K562 (cell line): ENCODE measurements around the gene PIK3R6. TPM values are rescaled to one million over a fixed set of nuclear protein-coding genes. Genes with fewer than 3 reads are reported as not detected.
A peak's percentile ranks its signal among the peaks of the same experiment; 100 is the strongest.

Experiments
- ATAC-seq: fragments of 200-7000 bp; cut with Tn5 transposase; 3 replicates; pipeline ENCODE4 v1.9.1; 2020; ENCODE audit warnings: moderate library complexity
- BruUV-seq: library from RNA; stranded (reverse); fragments of 400-500 nt; replicated peaks from 2 replicates; lab custom pipeline; 2021; lab: Mats Ljungman, UMichigan
- CTCF ChIA-PET: fragments of 300-600 bp; formaldehyde crosslinking; extraction: SDS; loops from one replicate; lab custom pipeline; 2021; ENCODE audit warnings: low intra/inter-chr PET ratio; lab: Yijun Ruan, JAX
- POLR2A ChIA-PET: fragments of 300-600, 350-650 bp; sonication (Branson Sonifier 250); formaldehyde crosslinking; extraction: SDS; loops from one replicate; lab custom pipeline; 2021; ENCODE audit warnings: antibody characterized with exemption, inconsistent platforms; lab: Yijun Ruan, JAX
- DNase-seq, 4 experiments: peaks; one replicate each; pipeline versions ENCODE4 v3.0.0 to v3.0.0-alpha.2; 2011 to 2018; ENCODE audit warnings: low spot score in 3 of 4, mixed read lengths in 3 of 4; ENCODE audit errors: extremely low read depth in 1 of 4
- FAIRE-seq: peaks from 2 replicates; lab custom pipeline; 2011; peaks lifted over from hg19 to GRCh38; lab: Jason Lieb, UNC
- H2AFZ ChIP-seq: 2 replicates; pipeline ENCODE4 v1.6.0; 2011; ENCODE audit warnings: low read depth, low read length, control low read depth, inconsistent platforms
- H3K27ac ChIP-seq: fragments of 200-600 bp; 3 replicates; pipeline ENCODE4 v1.8.0; 2011; ENCODE audit warnings: low read depth, mild to moderate bottlenecking, control low read depth, inconsistent platforms, low read length, moderate library complexity, mixed read lengths; ENCODE audit errors: extremely low read depth
- H3K27me3 ChIP-seq, 2 experiments: fragments of 300-600 bp in 1 of 2; 2 replicates in 1 of 2; 3 replicates in 1 of 2; pipeline versions ENCODE4 v1.6.0 to v1.8.0; 2011; ENCODE audit warnings: inconsistent platforms in 2 of 2, low read length in 2 of 2, mild to moderate bottlenecking in 1 of 2, mixed read lengths in 1 of 2, moderate library complexity in 1 of 2; ENCODE audit not compliant: control insufficient read depth in 2 of 2, insufficient read depth in 2 of 2
- H3K36me3 ChIP-seq: fragments of 300-600 bp; 3 replicates; pipeline ENCODE4 v1.8.0; 2011; ENCODE audit warnings: mild to moderate bottlenecking, low read length, inconsistent platforms; ENCODE audit not compliant: control insufficient read depth, insufficient read depth
- H3K4me1 ChIP-seq, 2 experiments: fragments of 200-600 bp in 1 of 2; replicated peaks in 1 of 2; 2 replicates in 1 of 2; 3 replicates in 1 of 2; pipeline versions ENCODE4 v1.5.1 to v1.8.0; 2011; ENCODE audit warnings: inconsistent platforms in 2 of 2, low read length in 2 of 2, mild to moderate bottlenecking in 1 of 2, mixed read lengths in 1 of 2, moderate library complexity in 1 of 2; ENCODE audit not compliant: control insufficient read depth in 2 of 2, insufficient read depth in 2 of 2
- H3K4me2 ChIP-seq: 2 replicates; pipeline ENCODE4 v1.6.1; 2011; ENCODE audit warnings: low read length, control low read depth, inconsistent platforms, mixed read lengths; ENCODE audit not compliant: insufficient read depth
- H3K4me3 ChIP-seq: fragments of 200-600 bp; sonication (generic), shearing (Covaris generic); 2 replicates; pipeline ENCODE4 v1.5.1; 2016; ENCODE audit warnings: control low read depth, inconsistent platforms
- H3K79me2 ChIP-seq: fragments of 200-600 bp; 3 replicates; pipeline ENCODE4 v1.8.0; 2011; ENCODE audit warnings: low read length, inconsistent platforms; ENCODE audit not compliant: control insufficient read depth, insufficient read depth
- H3K9ac ChIP-seq, 2 experiments: 2 replicates each; pipeline versions ENCODE4 v1.6.0 to v1.6.1; 2011; ENCODE audit warnings: low read depth in 2 of 2, low read length in 2 of 2, control low read depth in 1 of 2, inconsistent platforms in 1 of 2, mild to moderate bottlenecking in 1 of 2, mixed read lengths in 1 of 2; ENCODE audit not compliant: insufficient read depth in 1 of 2
- H3K9me1 ChIP-seq: one replicate; pipeline ENCODE4 v1.6.0; 2011; ENCODE audit warnings: inconsistent platforms, mild to moderate bottlenecking, low read length, moderate library complexity; ENCODE audit not compliant: control insufficient read depth, insufficient read depth
- H3K9me3 ChIP-seq: replicated peaks from 2 replicates; pipeline ENCODE4 v1.5.1; 2011; ENCODE audit warnings: low read depth, low read length, inconsistent platforms; ENCODE audit not compliant: control insufficient read depth, insufficient read depth
- H4K20me1 ChIP-seq: replicated peaks from 2 replicates; pipeline ENCODE4 v1.6.1; 2011; ENCODE audit warnings: low read length, inconsistent platforms, mixed read lengths; ENCODE audit not compliant: control insufficient read depth, insufficient read depth
- CEBPB ChIP-seq: fragments of 450-650 bp; IDR thresholded peaks from 2 replicates; pipeline ENCODE4 v1.6.1; 2016; ENCODE audit warnings: missing genetic modification characterization, missing compliant biosample characterization
- CTCFL ChIP-seq: IDR thresholded peaks from 2 replicates; pipeline ENCODE4 v1.6.1; 2011; ENCODE audit warnings: borderline replicate concordance, low read depth, mild to moderate bottlenecking, moderate library complexity, low read length; ENCODE audit not compliant: insufficient read depth, poor library complexity, severe bottlenecking
- EHMT2 ChIP-seq: fragments of 450-650 bp; IDR thresholded peaks from 2 replicates; pipeline ENCODE4 v1.6.1; 2018; ENCODE audit warnings: antibody characterized with exemption
- EZH2 ChIP-seq: IDR thresholded peaks from 2 replicates; pipeline ENCODE4 v1.6.1; 2012; ENCODE audit warnings: low read depth, mild to moderate bottlenecking, inconsistent platforms, low read length, borderline replicate concordance
- HCFC1 ChIP-seq: IDR thresholded peaks from 2 replicates; pipeline ENCODE4 v1.6.1; 2012; ENCODE audit warnings: low read depth, low read length, improper control_type of control experiment
- HOXB6 ChIP-seq: fragments of 250-450 bp; sonication (Bioruptor Pico); IDR thresholded peaks from 2 replicates; pipeline ENCODE4 v1.5.1; 2022; ENCODE audit warnings: mild to moderate bottlenecking, borderline replicate concordance
- MAFF ChIP-seq: IDR thresholded peaks from 2 replicates; pipeline ENCODE4 v1.6.1; 2012; ENCODE audit warnings: low read length, improper control_type of control experiment
- NCOA2 ChIP-seq, 2 experiments: fragments of 450-650 bp; IDR thresholded peaks; 2 replicates each; pipeline ENCODE4 v1.6.1; 2018; ENCODE audit warnings: mild to moderate bottlenecking in 2 of 2, moderate library complexity in 1 of 2; ENCODE audit not compliant: partially characterized antibody in 2 of 2
- PHB2 ChIP-seq: fragments of 450-650 bp; IDR thresholded peaks from 2 replicates; pipeline ENCODE4 v1.6.1; 2017; ENCODE audit warnings: low read depth
- RBM25 ChIP-seq: fragments of 200-400 bp; formaldehyde crosslinking; IDR thresholded peaks from 2 replicates; pipeline ENCODE4 v1.6.1; 2018; ENCODE audit warnings: low read length, low read depth, moderate library complexity; ENCODE audit not compliant: severe bottlenecking
- RCOR1 ChIP-seq, 2 experiments: IDR thresholded peaks; 2 replicates each; pipeline ENCODE4 v1.6.1; 2012; ENCODE audit warnings: low read depth in 2 of 2, low read length in 2 of 2, borderline replicate concordance in 1 of 2, improper control_type of control experiment in 1 of 2
- SP1 ChIP-seq: sonication (generic); formaldehyde crosslinking; IDR thresholded peaks from 2 replicates; pipeline ENCODE4 v1.8.1; 2022; ENCODE audit warnings: mild to moderate bottlenecking, missing genetic modification reagents
- SUPT5H ChIP-seq: fragments of 450-650 bp; IDR thresholded peaks from 2 replicates; pipeline ENCODE4 v1.6.1; 2016
- U2AF2 ChIP-seq: fragments of 200-400 bp; formaldehyde crosslinking; optimal IDR thresholded peaks from 2 replicates; pipeline ENCODE3; 2017; ENCODE audit warnings: low read depth, mild to moderate bottlenecking, low read length
- ZNF143 ChIP-seq: sonication (generic); formaldehyde crosslinking; IDR thresholded peaks from 2 replicates; pipeline ENCODE4 v1.9.0; 2022; ENCODE audit warnings: mild to moderate bottlenecking, missing genetic modification reagents
- ZNF280B ChIP-seq: fragments of 250-450 bp; sonication (Bioruptor Pico); IDR thresholded peaks from 2 replicates; pipeline ENCODE4 v1.5.1; 2021; ENCODE audit warnings: mild to moderate bottlenecking
- in situ Hi-C: fragments of 300-500 bp; cut with MboI; formaldehyde crosslinking; loops from 4 replicates; pipeline ENCODE4 v1.15.0; 2018; ENCODE audit warnings: inconsistent platforms, mixed read lengths
- intact Hi-C: fragments of 100-400 bp; cut with micrococcal nuclease; formaldehyde crosslinking; loops from 2 replicates; pipeline ENCODE4 v1.14.2; 2022
- polyA plus RNA-seq, 8 experiments: library from polyadenylated mRNA; depleted of rRNA in 4 of 8; stranded (reverse) in 5 of 8; unstranded in 3 of 8; fragments of >200 nt; fragmentation: Nextera tagmentation in 2 of 8; fragmentation: Illumina TruSeq in 1 of 8; extraction: Ambion mirVana in 2 of 8; extraction: Trizol in 1 of 8; gene quantifications; 2 replicates each; pipeline versions ENCODE4 v1.2.1 to v1.2.3, GENCODE V29; 2011 to 2014; ENCODE audit warnings: inconsistent platforms in 1 of 8, missing spikeins in 1 of 8
- total RNA-seq, 7 experiments: library from RNA; depleted of rRNA in 6 of 7; stranded (reverse); fragments of >200 nt in 6 of 7; fragmentation: Illumina TruSeq in 2 of 7; extraction: Trizol in 2 of 7; gene quantifications; 2 replicates each; pipeline versions ENCODE4 v1.2.1 to v1.2.3, GENCODE V29; 2011 to 2021; ENCODE audit warnings: low replicate concordance in 1 of 7
- TF ChIP-seq, protein P1 (sequence below): sonication (generic); formaldehyde crosslinking; IDR thresholded peaks from 2 replicates; pipeline ENCODE4 v1.8.0; 2022; ENCODE audit warnings: mild to moderate bottlenecking, missing genetic modification reagents, borderline replicate concordance
- TF ChIP-seq, protein P2 (sequence below): sonication (generic); formaldehyde crosslinking; IDR thresholded peaks from 2 replicates; pipeline ENCODE4 v1.8.1; 2022; ENCODE audit warnings: missing genetic modification reagents

Gene PIK3R6
- total and polyA plus RNA-seq, 9 of the 15 experiments (the other 6 are each of a cell fraction or from before 2014, with no cell fraction given), result 0.04 TPM; not detected in 8

GRCh38 chr17:8846768-8847211 is 20.7 kb downstream of the PIK3R6 start:
- no peak overlapping the region for H3K4me3 ChIP-seq
- DNase-seq (peak; percentile 9 to 49 (median 45)), FAIRE-seq (no peak), ATAC-seq (peak; percentile 84)
- BruUV-seq, result no TSS peak
- ChIA-PET CTCF (interaction anchor here (0.8 kb wide), 1 partner anchor 788 kb away, joined by 3 read pairs; no protein-coding TSS in a partner anchor), POLR2A (no interaction called here)
- no peak overlapping the region for H3K9ac ChIP-seq
- H3K4me1 ChIP-seq, result no peaks in the 10 kb centered on the region
- H2AFZ ChIP-seq, result peak overlapping the region; percentile 59; the same call in 1 of the 2 replicates
- H3K27ac ChIP-seq, result no peak overlapping the region
- H4K20me1 ChIP-seq, result no peaks in the 10 kb centered on the region
- intact Hi-C loops (no loop called here), in situ Hi-C loops (no loop called here)
- no peaks in the 10 kb centered on the region for H3K9me1 ChIP-seq
- H3K4me2 ChIP-seq, result no peak overlapping the region
- no peaks in the 10 kb centered on the region for H3K9me3 ChIP-seq
- H3K27me3 ChIP-seq, result no peaks in the 10 kb centered on the region
- H3K79me2 ChIP-seq, result no peaks in the 10 kb centered on the region
- no peaks in the 10 kb centered on the region for H3K36me3 ChIP-seq
- TF ChIP-seq RBM25 (peak; percentile 7), U2AF2 (no peak), MAFF (no peak), CTCFL (no peak), CEBPB (tag) (no peak), EZH2 (no peak), HOXB6 (CRISPR knock-in tag) (no peak), SUPT5H (no peak), SP1 (CRISPR knock-in tag) (no peak), ZNF143 (CRISPR knock-in tag) (peak; percentile 72), RCOR1 (IDR thresholded peaks at IDR 0.05; ENCODE audit: borderline replicate concordance in 1 of 2, low read depth in 2 of 2, low read length in 2 of 2) (no peak), PHB2 (no peak), NCOA2 (IDR thresholded peaks at IDR 0.05; ENCODE audit: partially characterized antibody in 2 of 2) (no peak), ZNF280B (CRISPR knock-in tag) (no peak), EHMT2 (no peak), HCFC1 (peak; percentile 83)
- TF ChIP-seq, protein P1, sequence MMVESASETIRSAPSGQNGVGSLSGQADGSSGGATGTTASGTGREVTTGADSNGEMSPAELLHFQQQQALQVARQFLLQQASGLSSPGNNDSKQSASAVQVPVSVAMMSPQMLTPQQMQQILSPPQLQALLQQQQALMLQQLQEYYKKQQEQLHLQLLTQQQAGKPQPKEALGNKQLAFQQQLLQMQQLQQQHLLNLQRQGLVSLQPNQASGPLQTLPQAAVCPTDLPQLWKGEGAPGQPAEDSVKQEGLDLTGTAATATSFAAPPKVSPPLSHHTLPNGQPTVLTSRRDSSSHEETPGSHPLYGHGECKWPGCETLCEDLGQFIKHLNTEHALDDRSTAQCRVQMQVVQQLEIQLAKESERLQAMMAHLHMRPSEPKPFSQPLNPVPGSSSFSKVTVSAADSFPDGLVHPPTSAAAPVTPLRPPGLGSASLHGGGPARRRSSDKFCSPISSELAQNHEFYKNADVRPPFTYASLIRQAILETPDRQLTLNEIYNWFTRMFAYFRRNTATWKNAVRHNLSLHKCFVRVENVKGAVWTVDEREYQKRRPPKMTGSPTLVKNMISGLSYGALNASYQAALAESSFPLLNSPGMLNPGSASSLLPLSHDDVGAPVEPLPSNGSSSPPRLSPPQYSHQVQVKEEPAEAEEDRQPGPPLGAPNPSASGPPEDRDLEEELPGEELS (CRISPR knock-in tag), result no peak
- TF ChIP-seq, protein P2, sequence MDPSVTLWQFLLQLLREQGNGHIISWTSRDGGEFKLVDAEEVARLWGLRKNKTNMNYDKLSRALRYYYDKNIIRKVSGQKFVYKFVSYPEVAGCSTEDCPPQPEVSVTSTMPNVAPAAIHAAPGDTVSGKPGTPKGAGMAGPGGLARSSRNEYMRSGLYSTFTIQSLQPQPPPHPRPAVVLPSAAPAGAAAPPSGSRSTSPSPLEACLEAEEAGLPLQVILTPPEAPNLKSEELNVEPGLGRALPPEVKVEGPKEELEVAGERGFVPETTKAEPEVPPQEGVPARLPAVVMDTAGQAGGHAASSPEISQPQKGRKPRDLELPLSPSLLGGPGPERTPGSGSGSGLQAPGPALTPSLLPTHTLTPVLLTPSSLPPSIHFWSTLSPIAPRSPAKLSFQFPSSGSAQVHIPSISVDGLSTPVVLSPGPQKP (CRISPR knock-in tag), result no peak
